HG03103 (cell line): ENCODE measurements around the gene CARD19.

Experiments used
- ATAC-seq: cut with Tn5 transposase; IDR thresholded peaks from one replicate; pipeline ENCODE4 v1.9.1; 2021; ENCODE audit warnings: low read depth; ENCODE audit not compliant: unreplicated experiment

CARD19 gene

GRCh38 chr9:93061791-93062763, 33.9 kb upstream of the CARD19 start:
- ATAC-seq, result peak; percentile 33

GRCh38 chr9:93064392-93065134, 31.5 kb upstream of the CARD19 start:
- ATAC-seq, result peak; percentile 90

GRCh38 chr9:93065135-93065720, 30.8 kb upstream of the CARD19 start:
- no peak for ATAC-seq

- no peak for ATAC-seq
Observed at GRCh38 chr9:93066978-93067603, 28.9 kb upstream of the CARD19 start.

- no peak for ATAC-seq
Observed at GRCh38 chr9:93068956-93069355, 27.1 kb upstream of the CARD19 start.

GRCh38 chr9:93071464-93071863, 24.6 kb upstream of the CARD19 start:
- ATAC-seq, result no peak

GRCh38 chr9:93072383-93072795, 23.6 kb upstream of the CARD19 start:
- no peak for ATAC-seq

GRCh38 chr9:93076101-93076791, 19.8 kb upstream of the CARD19 start:
- no peak for ATAC-seq

GRCh38 chr9:93076792-93077128, 19.3 kb upstream of the CARD19 start:
- no peak for ATAC-seq

- no peak for ATAC-seq
Observed at GRCh38 chr9:93077367-93077766, 18.6 kb upstream of the CARD19 start.

GRCh38 chr9:93077811-93078210, 18.2 kb upstream of the CARD19 start:
- no peak for ATAC-seq

- no peak for ATAC-seq
Observed at GRCh38 chr9:93079371-93079770, 16.6 kb upstream of the CARD19 start.

- no peak for ATAC-seq
Observed at GRCh38 chr9:93080406-93080805, 15.6 kb upstream of the CARD19 start.

GRCh38 chr9:93081081-93081529, 14.9 kb upstream of the CARD19 start:
- no peak for ATAC-seq

- ATAC-seq, result no peak
Observed at GRCh38 chr9:93081931-93082330, 14.1 kb upstream of the CARD19 start.

GRCh38 chr9:93082841-93083411, 13.1 kb upstream of the CARD19 start:
- ATAC-seq, result no peak

- ATAC-seq, result no peak
Observed at GRCh38 chr9:93083592-93084470, 12.2 kb upstream of the CARD19 start.

GRCh38 chr9:93084471-93084881, 11.5 kb upstream of the CARD19 start:
- ATAC-seq, result no peak

GRCh38 chr9:93085676-93086075, 10.3 kb upstream of the CARD19 start:
- no peak for ATAC-seq
